Keratinocyte (primary cell): ENCODE measurements around the gene MSI2.

Experiments used
- EZH2 ChIP-seq: IDR thresholded peaks from one replicate; pipeline ENCODE4 v1.6.1; 2012; ENCODE audit warnings: inconsistent platforms, mild to moderate bottlenecking, low read length, moderate library complexity
- TF ChIP-seq, protein P1 (sequence below), 3 experiments: IDR thresholded peaks in 1 of 3; conservative IDR thresholded peaks in 1 of 3; optimal IDR thresholded peaks in 1 of 3; 2 replicates in 2 of 3; 3 replicates in 1 of 3; pipeline versions ENCODE3 to v1.5.1; 2011; ENCODE audit warnings: low read length in 3 of 3, mild to moderate bottlenecking in 3 of 3, moderate library complexity in 2 of 3, control low read depth in 1 of 3, inconsistent platforms in 1 of 3; ENCODE audit not compliant: insufficient read depth in 2 of 3; ENCODE audit errors: extremely low read depth in 1 of 3

DNA sequence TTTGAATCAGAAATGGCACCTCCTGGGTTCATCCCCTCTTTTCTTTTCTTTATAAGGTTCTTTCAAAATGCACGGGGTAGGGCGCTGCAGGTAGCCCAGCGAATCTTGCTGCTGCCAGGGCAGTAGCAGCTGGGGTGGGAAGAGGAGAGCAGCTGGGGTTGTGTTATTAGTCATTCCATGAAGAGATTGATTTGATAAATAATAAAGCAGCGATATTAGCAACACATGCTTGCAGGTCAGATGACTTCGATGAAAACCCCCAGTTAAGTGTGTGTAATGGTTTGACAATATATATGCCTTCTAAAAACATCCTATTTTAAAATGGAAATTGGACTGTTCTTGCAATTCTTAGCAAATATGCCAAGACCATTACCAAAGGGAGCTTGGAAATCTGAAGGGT lies 288.1 kb downstream of the MSI2 start:
- TF ChIP-seq, protein P1, sequence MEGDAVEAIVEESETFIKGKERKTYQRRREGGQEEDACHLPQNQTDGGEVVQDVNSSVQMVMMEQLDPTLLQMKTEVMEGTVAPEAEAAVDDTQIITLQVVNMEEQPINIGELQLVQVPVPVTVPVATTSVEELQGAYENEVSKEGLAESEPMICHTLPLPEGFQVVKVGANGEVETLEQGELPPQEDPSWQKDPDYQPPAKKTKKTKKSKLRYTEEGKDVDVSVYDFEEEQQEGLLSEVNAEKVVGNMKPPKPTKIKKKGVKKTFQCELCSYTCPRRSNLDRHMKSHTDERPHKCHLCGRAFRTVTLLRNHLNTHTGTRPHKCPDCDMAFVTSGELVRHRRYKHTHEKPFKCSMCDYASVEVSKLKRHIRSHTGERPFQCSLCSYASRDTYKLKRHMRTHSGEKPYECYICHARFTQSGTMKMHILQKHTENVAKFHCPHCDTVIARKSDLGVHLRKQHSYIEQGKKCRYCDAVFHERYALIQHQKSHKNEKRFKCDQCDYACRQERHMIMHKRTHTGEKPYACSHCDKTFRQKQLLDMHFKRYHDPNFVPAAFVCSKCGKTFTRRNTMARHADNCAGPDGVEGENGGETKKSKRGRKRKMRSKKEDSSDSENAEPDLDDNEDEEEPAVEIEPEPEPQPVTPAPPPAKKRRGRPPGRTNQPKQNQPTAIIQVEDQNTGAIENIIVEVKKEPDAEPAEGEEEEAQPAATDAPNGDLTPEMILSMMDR (optimal IDR thresholded peaks at IDR 0.05 in 1 of 3, IDR thresholded peaks at IDR 0.05 in 1 of 3, conservative IDR thresholded peaks at IDR 0.05 in 1 of 3; ENCODE audit: extremely low read depth in 1 of 3, insufficient read depth in 2 of 3, low read length in 3 of 3) = no peak
- TF ChIP-seq EZH2 = no peak
